ENCODE results near the gene BLOC1S1. TPM values are rescaled to one million over a fixed set of nuclear protein-coding genes. Genes with fewer than 3 reads are reported as not detected.

The BLOC1S1 gene
- total RNA-seq, 2 experiments from 2014 or later, result 118 to 124 TPM

- no peak overlapping the region for H3K27ac Mint-ChIP-seq
- CTCF ChIA-PET, result interaction anchor here (0.5 to 1.2 kb wide), 3 partner anchors 16 to 88 kb away, joined by 3 to 4 read pairs (median 4); no protein-coding TSS in a partner anchor
- DNase-seq, result no peak
- H3K9me3 Mint-ChIP-seq, result no peaks in the 10 kb centered on the region
- H3K36me3 Mint-ChIP-seq (ENCODE audit: low read depth), result no peaks in the 10 kb centered on the region
- intact Hi-C loops (cut with micrococcal nuclease), result no loop called here
- H3K4me1 Mint-ChIP-seq (ENCODE audit: low read depth), result no peaks in the 10 kb centered on the region
- no peaks in the 10 kb centered on the region for H3K27me3 Mint-ChIP-seq (ENCODE audit: low read depth)
- H3K4me3 Mint-ChIP-seq, result no peak overlapping the region
These were observed 18.9 kb upstream of the BLOC1S1 start for GRCh38 chr12:55696796-55697462.

GRCh38 chr12:55697686-55698085 is 18.2 kb upstream of the BLOC1S1 start:
- Mint-ChIP-seq H3K9me3 (no peaks in the 10 kb centered on the region), H3K27ac (no peak overlapping the region), H3K4me1 (ENCODE audit: low read depth) (no peaks in the 10 kb centered on the region), H3K27me3 (ENCODE audit: low read depth) (no peaks in the 10 kb centered on the region), H3K4me3 (no peak overlapping the region), H3K36me3 (ENCODE audit: low read depth) (no peaks in the 10 kb centered on the region)
- intact Hi-C loops (cut with micrococcal nuclease), result no loop called here
- CTCF ChIA-PET, result no interaction called here
- no peak for DNase-seq

GRCh38 chr12:55698241-55698955 is 17.4 kb upstream of the BLOC1S1 start:
- H3K4me3 Mint-ChIP-seq, result no peak overlapping the region
- no peaks in the 10 kb centered on the region for H3K9me3 Mint-ChIP-seq
- intact Hi-C loops (cut with micrococcal nuclease), result no loop called here
- CTCF ChIA-PET, result no interaction called here
- no peaks in the 10 kb centered on the region for H3K27me3 Mint-ChIP-seq (ENCODE audit: low read depth)
- no peak for DNase-seq
- no peaks in the 10 kb centered on the region for H3K4me1 Mint-ChIP-seq (ENCODE audit: low read depth)
- H3K27ac Mint-ChIP-seq, result no peak overlapping the region
- H3K36me3 Mint-ChIP-seq (ENCODE audit: low read depth), result no peaks in the 10 kb centered on the region

GRCh38 chr12:55698965-55699364 is 16.9 kb upstream of the BLOC1S1 start:
- CTCF ChIA-PET, result no interaction called here
- H3K4me1 Mint-ChIP-seq (ENCODE audit: low read depth), result no peaks in the 10 kb centered on the region
- no peak overlapping the region for H3K27ac Mint-ChIP-seq
- no peak overlapping the region for H3K4me3 Mint-ChIP-seq
- no peaks in the 10 kb centered on the region for H3K27me3 Mint-ChIP-seq (ENCODE audit: low read depth)
- intact Hi-C loops (cut with micrococcal nuclease), result no loop called here
- H3K36me3 Mint-ChIP-seq (ENCODE audit: low read depth), result no peaks in the 10 kb centered on the region
- H3K9me3 Mint-ChIP-seq, result no peaks in the 10 kb centered on the region
- DNase-seq, result no peak

- intact Hi-C loops (cut with micrococcal nuclease), result no loop called here
These were observed 16.3 kb upstream of the BLOC1S1 start for GRCh38 chr12:55699471-55700055.

GRCh38 chr12:55700255-55701018 is 15.4 kb upstream of the BLOC1S1 start:
- Mint-ChIP-seq H3K36me3 (ENCODE audit: low read depth) (no peaks in the 10 kb centered on the region), H3K9me3 (no peaks in the 10 kb centered on the region), H3K27me3 (ENCODE audit: low read depth) (no peaks in the 10 kb centered on the region), H3K4me3 (no peak overlapping the region), H3K4me1 (ENCODE audit: low read depth) (no peaks in the 10 kb centered on the region), H3K27ac (no peak overlapping the region)
- CTCF ChIA-PET, result no interaction called here
- intact Hi-C loops (cut with micrococcal nuclease), result no loop called here
- no peak for DNase-seq

More at GRCh38 chr12:55699471-55700055, 16.3 kb upstream of the BLOC1S1 start:
- DNase-seq, result no peak
- no peaks in the 10 kb centered on the region for H3K9me3 Mint-ChIP-seq
- CTCF ChIA-PET, result no interaction called here
- no peaks in the 10 kb centered on the region for H3K4me1 Mint-ChIP-seq (ENCODE audit: low read depth)
- H3K36me3 Mint-ChIP-seq (ENCODE audit: low read depth), result no peaks in the 10 kb centered on the region
- H3K27ac Mint-ChIP-seq, result no peak overlapping the region
- no peak overlapping the region for H3K4me3 Mint-ChIP-seq
- no peaks in the 10 kb centered on the region for H3K27me3 Mint-ChIP-seq (ENCODE audit: low read depth)

GRCh38 chr12:55702861-55703260 is 13.0 kb upstream of the BLOC1S1 start:
- H3K27me3 Mint-ChIP-seq (ENCODE audit: low read depth), result peaks cover 9% of the 10 kb centered on the region
- CTCF ChIA-PET, result no interaction called here
- H3K4me1 Mint-ChIP-seq (ENCODE audit: low read depth), result peaks cover 6% of the 10 kb centered on the region
- no peaks in the 10 kb centered on the region for H3K9me3 Mint-ChIP-seq
- no peak overlapping the region for H3K4me3 Mint-ChIP-seq
- no peak for DNase-seq
- intact Hi-C loops (cut with micrococcal nuclease), result no loop called here
- H3K27ac Mint-ChIP-seq, result no peak overlapping the region
- H3K36me3 Mint-ChIP-seq (ENCODE audit: low read depth), result no peaks in the 10 kb centered on the region

GRCh38 chr12:55703288-55703687 is 12.6 kb upstream of the BLOC1S1 start:
- no peaks in the 10 kb centered on the region for H3K36me3 Mint-ChIP-seq (ENCODE audit: low read depth)
- CTCF ChIA-PET, result no interaction called here
- intact Hi-C loops (cut with micrococcal nuclease), result no loop called here

GRCh38 chr12:55703901-55704761 is 11.7 kb upstream of the BLOC1S1 start:
- intact Hi-C loops (cut with micrococcal nuclease), result no loop called here
- peaks cover 14% of the 10 kb centered on the region for H3K4me1 Mint-ChIP-seq (ENCODE audit: low read depth)
- no peak overlapping the region for H3K27ac Mint-ChIP-seq
- no peak for DNase-seq
- CTCF ChIA-PET, result no interaction called here
- H3K36me3 Mint-ChIP-seq (ENCODE audit: low read depth), result no peaks in the 10 kb centered on the region
- H3K4me3 Mint-ChIP-seq, result no peak overlapping the region
- H3K27me3 Mint-ChIP-seq (ENCODE audit: low read depth), result peaks cover 19% of the 10 kb centered on the region
- no peaks in the 10 kb centered on the region for H3K9me3 Mint-ChIP-seq

More at GRCh38 chr12:55703288-55703687, 12.6 kb upstream of the BLOC1S1 start:
- Mint-ChIP-seq H3K4me1 (ENCODE audit: low read depth) (peaks cover 8% of the 10 kb centered on the region), H3K27me3 (ENCODE audit: low read depth) (peaks cover 12% of the 10 kb centered on the region), H3K9me3 (no peaks in the 10 kb centered on the region), H3K27ac (no peak overlapping the region), H3K4me3 (no peak overlapping the region)
- no peak for DNase-seq

- H3K4me3 Mint-ChIP-seq, result no peak overlapping the region
- peaks cover 14% of the 10 kb centered on the region for H3K4me1 Mint-ChIP-seq (ENCODE audit: low read depth)
- no peak overlapping the region for H3K27ac Mint-ChIP-seq
- no peak for DNase-seq
- H3K9me3 Mint-ChIP-seq, result no peaks in the 10 kb centered on the region
- no peaks in the 10 kb centered on the region for H3K36me3 Mint-ChIP-seq (ENCODE audit: low read depth)
- peaks cover 21% of the 10 kb centered on the region for H3K27me3 Mint-ChIP-seq (ENCODE audit: low read depth)
- CTCF ChIA-PET, result interaction anchor here (0.5 to 3.3 kb wide), 7 partner anchors 11 to 981 kb away, joined by 3 to 11 read pairs (median 3); partner anchors contain the start of gene BLOC1S1
- intact Hi-C loops (cut with micrococcal nuclease), result no loop called here
These were observed 10.8 kb upstream of the BLOC1S1 start for GRCh38 chr12:55704824-55705718.

Data from activated naive CD4-positive, alpha-beta T cell treated with anti-CD3 and anti-CD28 coated beads for 36 hours (primary cell).